K562 (cell line): Measurements from ENCODE around the gene NACC1. TPM values are rescaled to one million over a fixed set of nuclear protein-coding genes. Genes with fewer than 3 reads are reported as not detected.

ENCODE experiments used
- CCAR2 ChIP-seq: fragments of 200-400 bp; formaldehyde crosslinking; IDR thresholded peaks from 2 replicates; pipeline ENCODE4 v1.6.1; 2017; ENCODE audit warnings: mild to moderate bottlenecking, low read depth, low read length
- HNRNPUL1 ChIP-seq: fragments of 200-400 bp; formaldehyde crosslinking; IDR thresholded peaks from 2 replicates; pipeline ENCODE4 v1.6.1; 2017; ENCODE audit warnings: low read length
- ZNF347 ChIP-seq: fragments of 450-650 bp; formaldehyde crosslinking; IDR thresholded peaks from 2 replicates; pipeline ENCODE4 v1.4.0; 2020; ENCODE audit warnings: low read depth, mild to moderate bottlenecking, moderate library complexity
- polyA plus RNA-seq, 8 experiments: library from polyadenylated mRNA; depleted of rRNA in 4 of 8; stranded (reverse) in 5 of 8; unstranded in 3 of 8; fragments of >200 nt; fragmentation: Nextera tagmentation in 2 of 8; fragmentation: Illumina TruSeq in 1 of 8; extraction: Ambion mirVana in 2 of 8; extraction: Trizol in 1 of 8; gene quantifications; 2 replicates each; pipeline versions ENCODE4 v1.2.1 to v1.2.3, GENCODE V29; 2011 to 2014; ENCODE audit warnings: inconsistent platforms in 1 of 8, missing spikeins in 1 of 8
- total RNA-seq, 7 experiments: library from RNA; depleted of rRNA in 6 of 7; stranded (reverse); fragments of >200 nt in 6 of 7; fragmentation: Illumina TruSeq in 2 of 7; extraction: Trizol in 2 of 7; gene quantifications; 2 replicates each; pipeline versions ENCODE4 v1.2.1 to v1.2.3, GENCODE V29; 2011 to 2021; ENCODE audit warnings: low replicate concordance in 1 of 7
- TF ChIP-seq, protein P1 (sequence below): fragments of 450-650 bp; IDR thresholded peaks from 2 replicates; pipeline ENCODE4 v1.6.1; 2016; ENCODE audit warnings: mild to moderate bottlenecking, moderate library complexity
- TF ChIP-seq, protein P2 (sequence below), 2 experiments: fragments of 450-650 bp; formaldehyde crosslinking in 1 of 2; IDR thresholded peaks; 2 replicates each; pipeline versions ENCODE4 v1.4.0 to v1.6.1; 2014 to 2020; ENCODE audit warnings: mild to moderate bottlenecking in 2 of 2, borderline replicate concordance in 1 of 2, low read depth in 1 of 2

NACC1 gene
- total and polyA plus RNA-seq, 9 of the 15 experiments (the other 6 are each of a cell fraction or from before 2014, with no cell fraction given): 0.04 to 96.6 (median 25.8) TPM

DNA sequence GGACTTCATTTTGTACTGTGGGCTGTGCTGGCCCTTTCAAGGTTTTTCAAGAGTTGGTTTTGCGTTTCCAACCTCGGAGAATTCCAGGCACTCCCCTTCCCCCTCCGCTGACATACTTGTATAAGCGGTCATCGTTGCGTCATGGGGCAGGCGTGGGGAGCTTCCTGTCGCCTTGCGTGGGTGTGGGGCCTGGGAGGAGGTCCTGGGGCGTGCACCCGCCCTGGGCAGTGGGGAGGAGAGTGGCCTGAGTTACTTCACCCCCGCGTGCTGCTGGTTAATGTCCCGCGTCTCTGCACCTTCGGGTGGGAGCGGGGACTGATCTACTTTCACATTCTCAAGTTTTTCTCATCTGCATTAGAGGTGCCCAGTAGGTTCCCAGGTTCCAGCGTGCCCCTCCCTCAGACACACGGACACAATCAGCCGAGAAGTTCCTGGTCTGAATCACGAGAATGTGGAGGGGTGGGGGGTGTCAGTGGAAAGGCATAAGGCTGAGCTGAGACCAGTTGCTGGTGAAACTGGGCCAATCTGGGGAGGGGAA lies 36.2 kb downstream of the NACC1 start (continued):
- TF ChIP-seq HNRNPUL1 (peak; percentile 61; the same call in 1 of the 2 replicates), ZNF347 (CRISPR knock-in tag) (no peak), CCAR2 (no peak)
- TF ChIP-seq, protein P1, sequence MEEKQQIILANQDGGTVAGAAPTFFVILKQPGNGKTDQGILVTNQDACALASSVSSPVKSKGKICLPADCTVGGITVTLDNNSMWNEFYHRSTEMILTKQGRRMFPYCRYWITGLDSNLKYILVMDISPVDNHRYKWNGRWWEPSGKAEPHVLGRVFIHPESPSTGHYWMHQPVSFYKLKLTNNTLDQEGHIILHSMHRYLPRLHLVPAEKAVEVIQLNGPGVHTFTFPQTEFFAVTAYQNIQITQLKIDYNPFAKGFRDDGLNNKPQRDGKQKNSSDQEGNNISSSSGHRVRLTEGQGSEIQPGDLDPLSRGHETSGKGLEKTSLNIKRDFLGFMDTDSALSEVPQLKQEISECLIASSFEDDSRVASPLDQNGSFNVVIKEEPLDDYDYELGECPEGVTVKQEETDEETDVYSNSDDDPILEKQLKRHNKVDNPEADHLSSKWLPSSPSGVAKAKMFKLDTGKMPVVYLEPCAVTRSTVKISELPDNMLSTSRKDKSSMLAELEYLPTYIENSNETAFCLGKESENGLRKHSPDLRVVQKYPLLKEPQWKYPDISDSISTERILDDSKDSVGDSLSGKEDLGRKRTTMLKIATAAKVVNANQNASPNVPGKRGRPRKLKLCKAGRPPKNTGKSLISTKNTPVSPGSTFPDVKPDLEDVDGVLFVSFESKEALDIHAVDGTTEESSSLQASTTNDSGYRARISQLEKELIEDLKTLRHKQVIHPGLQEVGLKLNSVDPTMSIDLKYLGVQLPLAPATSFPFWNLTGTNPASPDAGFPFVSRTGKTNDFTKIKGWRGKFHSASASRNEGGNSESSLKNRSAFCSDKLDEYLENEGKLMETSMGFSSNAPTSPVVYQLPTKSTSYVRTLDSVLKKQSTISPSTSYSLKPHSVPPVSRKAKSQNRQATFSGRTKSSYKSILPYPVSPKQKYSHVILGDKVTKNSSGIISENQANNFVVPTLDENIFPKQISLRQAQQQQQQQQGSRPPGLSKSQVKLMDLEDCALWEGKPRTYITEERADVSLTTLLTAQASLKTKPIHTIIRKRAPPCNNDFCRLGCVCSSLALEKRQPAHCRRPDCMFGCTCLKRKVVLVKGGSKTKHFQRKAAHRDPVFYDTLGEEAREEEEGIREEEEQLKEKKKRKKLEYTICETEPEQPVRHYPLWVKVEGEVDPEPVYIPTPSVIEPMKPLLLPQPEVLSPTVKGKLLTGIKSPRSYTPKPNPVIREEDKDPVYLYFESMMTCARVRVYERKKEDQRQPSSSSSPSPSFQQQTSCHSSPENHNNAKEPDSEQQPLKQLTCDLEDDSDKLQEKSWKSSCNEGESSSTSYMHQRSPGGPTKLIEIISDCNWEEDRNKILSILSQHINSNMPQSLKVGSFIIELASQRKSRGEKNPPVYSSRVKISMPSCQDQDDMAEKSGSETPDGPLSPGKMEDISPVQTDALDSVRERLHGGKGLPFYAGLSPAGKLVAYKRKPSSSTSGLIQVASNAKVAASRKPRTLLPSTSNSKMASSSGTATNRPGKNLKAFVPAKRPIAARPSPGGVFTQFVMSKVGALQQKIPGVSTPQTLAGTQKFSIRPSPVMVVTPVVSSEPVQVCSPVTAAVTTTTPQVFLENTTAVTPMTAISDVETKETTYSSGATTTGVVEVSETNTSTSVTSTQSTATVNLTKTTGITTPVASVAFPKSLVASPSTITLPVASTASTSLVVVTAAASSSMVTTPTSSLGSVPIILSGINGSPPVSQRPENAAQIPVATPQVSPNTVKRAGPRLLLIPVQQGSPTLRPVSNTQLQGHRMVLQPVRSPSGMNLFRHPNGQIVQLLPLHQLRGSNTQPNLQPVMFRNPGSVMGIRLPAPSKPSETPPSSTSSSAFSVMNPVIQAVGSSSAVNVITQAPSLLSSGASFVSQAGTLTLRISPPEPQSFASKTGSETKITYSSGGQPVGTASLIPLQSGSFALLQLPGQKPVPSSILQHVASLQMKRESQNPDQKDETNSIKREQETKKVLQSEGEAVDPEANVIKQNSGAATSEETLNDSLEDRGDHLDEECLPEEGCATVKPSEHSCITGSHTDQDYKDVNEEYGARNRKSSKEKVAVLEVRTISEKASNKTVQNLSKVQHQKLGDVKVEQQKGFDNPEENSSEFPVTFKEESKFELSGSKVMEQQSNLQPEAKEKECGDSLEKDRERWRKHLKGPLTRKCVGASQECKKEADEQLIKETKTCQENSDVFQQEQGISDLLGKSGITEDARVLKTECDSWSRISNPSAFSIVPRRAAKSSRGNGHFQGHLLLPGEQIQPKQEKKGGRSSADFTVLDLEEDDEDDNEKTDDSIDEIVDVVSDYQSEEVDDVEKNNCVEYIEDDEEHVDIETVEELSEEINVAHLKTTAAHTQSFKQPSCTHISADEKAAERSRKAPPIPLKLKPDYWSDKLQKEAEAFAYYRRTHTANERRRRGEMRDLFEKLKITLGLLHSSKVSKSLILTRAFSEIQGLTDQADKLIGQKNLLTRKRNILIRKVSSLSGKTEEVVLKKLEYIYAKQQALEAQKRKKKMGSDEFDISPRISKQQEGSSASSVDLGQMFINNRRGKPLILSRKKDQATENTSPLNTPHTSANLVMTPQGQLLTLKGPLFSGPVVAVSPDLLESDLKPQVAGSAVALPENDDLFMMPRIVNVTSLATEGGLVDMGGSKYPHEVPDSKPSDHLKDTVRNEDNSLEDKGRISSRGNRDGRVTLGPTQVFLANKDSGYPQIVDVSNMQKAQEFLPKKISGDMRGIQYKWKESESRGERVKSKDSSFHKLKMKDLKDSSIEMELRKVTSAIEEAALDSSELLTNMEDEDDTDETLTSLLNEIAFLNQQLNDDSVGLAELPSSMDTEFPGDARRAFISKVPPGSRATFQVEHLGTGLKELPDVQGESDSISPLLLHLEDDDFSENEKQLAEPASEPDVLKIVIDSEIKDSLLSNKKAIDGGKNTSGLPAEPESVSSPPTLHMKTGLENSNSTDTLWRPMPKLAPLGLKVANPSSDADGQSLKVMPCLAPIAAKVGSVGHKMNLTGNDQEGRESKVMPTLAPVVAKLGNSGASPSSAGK: no peak
- TF ChIP-seq, protein P2, sequence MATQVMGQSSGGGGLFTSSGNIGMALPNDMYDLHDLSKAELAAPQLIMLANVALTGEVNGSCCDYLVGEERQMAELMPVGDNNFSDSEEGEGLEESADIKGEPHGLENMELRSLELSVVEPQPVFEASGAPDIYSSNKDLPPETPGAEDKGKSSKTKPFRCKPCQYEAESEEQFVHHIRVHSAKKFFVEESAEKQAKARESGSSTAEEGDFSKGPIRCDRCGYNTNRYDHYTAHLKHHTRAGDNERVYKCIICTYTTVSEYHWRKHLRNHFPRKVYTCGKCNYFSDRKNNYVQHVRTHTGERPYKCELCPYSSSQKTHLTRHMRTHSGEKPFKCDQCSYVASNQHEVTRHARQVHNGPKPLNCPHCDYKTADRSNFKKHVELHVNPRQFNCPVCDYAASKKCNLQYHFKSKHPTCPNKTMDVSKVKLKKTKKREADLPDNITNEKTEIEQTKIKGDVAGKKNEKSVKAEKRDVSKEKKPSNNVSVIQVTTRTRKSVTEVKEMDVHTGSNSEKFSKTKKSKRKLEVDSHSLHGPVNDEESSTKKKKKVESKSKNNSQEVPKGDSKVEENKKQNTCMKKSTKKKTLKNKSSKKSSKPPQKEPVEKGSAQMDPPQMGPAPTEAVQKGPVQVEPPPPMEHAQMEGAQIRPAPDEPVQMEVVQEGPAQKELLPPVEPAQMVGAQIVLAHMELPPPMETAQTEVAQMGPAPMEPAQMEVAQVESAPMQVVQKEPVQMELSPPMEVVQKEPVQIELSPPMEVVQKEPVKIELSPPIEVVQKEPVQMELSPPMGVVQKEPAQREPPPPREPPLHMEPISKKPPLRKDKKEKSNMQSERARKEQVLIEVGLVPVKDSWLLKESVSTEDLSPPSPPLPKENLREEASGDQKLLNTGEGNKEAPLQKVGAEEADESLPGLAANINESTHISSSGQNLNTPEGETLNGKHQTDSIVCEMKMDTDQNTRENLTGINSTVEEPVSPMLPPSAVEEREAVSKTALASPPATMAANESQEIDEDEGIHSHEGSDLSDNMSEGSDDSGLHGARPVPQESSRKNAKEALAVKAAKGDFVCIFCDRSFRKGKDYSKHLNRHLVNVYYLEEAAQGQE (IDR thresholded peaks at IDR 0.05; ENCODE audit: borderline replicate concordance): no peak
- TF ChIP-seq, protein P2 (CRISPR knock-in tag; IDR thresholded peaks at IDR 0.05; ENCODE audit: low read depth): no peak
